HG02943 (cell line): ENCODE measurements around the gene ZBTB44.

Experiments used
- ATAC-seq: cut with Tn5 transposase; IDR thresholded peaks from one replicate; pipeline ENCODE4 v1.9.1; 2021; ENCODE audit warnings: mild to moderate bottlenecking, low read depth, moderate library complexity; ENCODE audit not compliant: unreplicated experiment

The ZBTB44 gene

GRCh38 chr11:130216591-130217132 lies 98.1 kb downstream of the ZBTB44 start:
- no peak for ATAC-seq

GRCh38 chr11:130216221-130216550 lies 98.5 kb downstream of the ZBTB44 start:
- ATAC-seq = no peak

GRCh38 chr11:130215531-130216220 lies 99.0 kb downstream of the ZBTB44 start:
- ATAC-seq = no peak

DNA sequence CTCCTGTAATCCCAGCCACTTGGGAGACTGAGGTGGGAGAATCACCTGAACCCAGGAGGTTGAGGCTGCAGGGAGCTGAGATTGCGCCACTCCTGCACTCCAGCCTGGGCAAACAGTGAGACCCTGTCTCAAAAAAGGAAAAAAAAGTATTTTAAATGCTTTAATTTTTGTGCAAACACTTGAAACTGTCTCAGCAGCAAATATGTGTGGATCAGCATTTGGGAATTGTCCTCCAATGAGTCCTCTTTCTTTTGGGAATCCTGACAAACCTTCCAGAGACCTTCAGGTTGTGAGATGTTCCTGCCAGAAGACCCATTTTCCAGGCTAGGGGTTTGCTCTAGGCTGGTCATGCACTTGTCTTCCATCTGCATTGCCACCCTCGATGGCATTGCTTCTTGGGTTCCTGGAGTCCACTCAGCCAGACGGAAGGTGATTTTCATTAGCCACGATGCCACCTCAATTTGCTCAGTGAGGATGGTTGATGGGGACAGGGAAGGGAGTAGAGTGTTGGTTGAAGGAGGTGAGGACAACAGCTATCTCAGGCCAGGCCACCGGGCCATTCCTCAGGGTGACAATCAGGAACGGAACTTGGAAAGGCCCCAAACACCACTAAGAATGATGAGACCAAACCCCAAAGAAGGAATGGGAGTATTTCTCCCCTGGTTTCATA lies 99.7 kb downstream of the ZBTB44 start:
- no peak for ATAC-seq

GRCh38 chr11:130213979-130214281 lies 100.8 kb downstream of the ZBTB44 start:
- ATAC-seq = no peak

DNA sequence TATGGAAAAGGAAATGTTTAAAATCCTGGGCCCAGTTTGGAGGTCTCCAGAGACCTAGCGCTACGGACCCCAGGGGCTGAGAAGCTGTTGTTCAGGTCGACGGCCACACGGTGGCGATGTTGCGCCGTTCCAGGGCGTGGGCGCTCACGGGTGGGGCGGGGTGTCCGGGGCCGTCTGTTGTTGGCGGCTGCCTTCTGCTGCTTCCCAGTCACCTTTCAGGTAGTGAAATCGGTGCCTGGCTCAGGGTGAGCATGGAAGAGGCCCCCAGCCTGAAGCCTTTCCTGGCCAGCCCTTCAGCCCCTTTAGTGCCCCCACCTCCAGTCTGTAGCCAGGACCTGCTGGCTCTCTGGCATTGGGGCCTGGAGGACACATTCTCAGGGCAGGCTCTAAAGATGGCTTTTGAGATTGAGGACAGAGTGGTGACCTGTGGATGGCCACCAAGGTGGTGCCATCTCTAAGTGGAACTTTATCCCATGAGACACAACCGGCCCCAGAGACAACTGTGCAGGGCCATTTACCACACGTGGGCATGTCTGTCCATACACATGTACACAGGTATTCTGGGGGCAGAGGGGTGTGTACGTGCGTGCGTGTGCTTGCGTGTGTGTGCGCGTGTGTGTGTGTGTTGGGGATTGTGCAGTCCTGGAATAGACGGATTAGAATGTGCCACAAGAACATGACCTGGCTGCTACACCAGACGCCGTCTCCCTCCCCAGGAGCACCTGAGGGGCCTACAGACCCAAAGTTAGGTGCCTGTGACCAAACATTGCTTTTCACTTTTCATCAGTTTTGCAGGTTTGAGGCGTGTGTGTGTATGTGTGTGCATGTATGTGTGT lies 101.4 kb downstream of the ZBTB44 start:
- peak; percentile 68 for ATAC-seq

DNA sequence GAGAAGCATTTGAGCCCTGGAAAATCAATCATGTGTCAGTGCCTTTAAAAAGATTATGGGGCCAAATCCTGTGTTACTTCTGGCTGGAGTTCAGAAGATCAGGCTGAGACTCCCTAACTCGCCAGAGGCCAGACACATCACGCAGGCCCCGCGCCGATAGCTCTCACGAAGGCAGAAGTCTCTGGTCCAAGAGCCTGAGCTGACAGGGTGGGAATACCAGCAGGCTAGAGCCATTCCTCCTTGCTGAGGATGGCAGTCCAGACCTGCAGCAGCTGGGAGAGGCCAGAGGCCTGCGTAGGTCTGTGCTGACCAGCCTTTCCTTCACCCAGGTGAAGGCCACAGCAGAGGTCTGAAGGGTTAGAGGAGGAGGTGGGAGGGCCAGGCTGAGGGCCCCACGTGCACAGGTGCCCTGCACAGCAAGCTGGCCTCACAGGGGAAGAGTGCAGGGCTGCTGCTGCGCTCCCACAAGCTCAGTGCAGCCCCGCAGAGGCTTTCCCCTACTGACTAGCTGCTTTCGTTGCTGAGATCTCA lies 102.2 kb downstream of the ZBTB44 start:
- ATAC-seq = no peak

GRCh38 chr11:130211781-130212401 lies 102.8 kb downstream of the ZBTB44 start:
- ATAC-seq = no peak

GRCh38 chr11:130211144-130211543 lies 103.6 kb downstream of the ZBTB44 start:
- no peak for ATAC-seq

DNA sequence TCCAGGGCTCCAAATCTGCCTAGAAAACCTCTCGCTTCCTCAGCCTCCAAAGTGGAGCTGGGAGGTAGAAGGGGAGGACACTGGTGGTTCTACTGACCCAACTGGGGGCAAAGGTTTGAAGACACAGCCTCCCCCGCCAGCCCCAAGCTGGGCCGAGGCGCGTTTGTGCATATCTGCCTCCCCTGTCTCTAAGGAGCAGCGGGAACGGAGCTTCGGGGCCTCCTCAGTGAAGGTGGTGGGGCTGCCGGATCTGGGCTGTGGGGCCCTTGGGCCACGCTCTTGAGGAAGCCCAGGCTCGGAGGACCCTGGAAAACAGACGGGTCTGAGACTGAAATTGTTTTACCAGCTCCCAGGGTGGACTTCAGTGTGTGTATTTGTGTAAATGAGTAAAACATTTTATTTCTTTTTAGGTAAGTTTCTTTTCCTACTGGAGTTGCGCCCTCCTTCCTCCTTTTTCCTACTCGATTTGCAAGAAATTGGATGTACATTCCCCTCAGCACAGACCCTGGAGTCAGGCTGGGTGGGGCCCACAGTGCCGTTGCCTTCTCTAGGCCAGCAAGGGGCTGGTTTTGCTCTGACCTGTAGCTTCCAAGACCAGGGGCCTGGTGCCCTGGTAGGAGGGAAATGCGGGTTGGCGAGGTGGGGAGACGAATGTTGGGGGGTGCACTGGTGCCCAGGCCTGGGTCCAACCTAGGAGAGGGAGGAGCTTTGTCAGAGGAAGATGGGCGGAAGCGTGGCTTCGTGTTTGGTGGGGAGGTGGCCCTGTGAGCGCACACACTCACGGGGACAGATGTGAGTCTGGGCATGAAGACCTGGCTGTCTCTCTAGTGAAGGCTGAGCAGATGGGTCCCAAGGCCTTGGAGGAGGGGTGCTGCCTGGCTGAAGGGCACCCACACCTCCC lies 104.5 kb downstream of the ZBTB44 start:
- ATAC-seq = no peak

- ATAC-seq = no peak
These were observed 105.4 kb downstream of the ZBTB44 start for GRCh38 chr11:130209128-130209932.

DNA sequence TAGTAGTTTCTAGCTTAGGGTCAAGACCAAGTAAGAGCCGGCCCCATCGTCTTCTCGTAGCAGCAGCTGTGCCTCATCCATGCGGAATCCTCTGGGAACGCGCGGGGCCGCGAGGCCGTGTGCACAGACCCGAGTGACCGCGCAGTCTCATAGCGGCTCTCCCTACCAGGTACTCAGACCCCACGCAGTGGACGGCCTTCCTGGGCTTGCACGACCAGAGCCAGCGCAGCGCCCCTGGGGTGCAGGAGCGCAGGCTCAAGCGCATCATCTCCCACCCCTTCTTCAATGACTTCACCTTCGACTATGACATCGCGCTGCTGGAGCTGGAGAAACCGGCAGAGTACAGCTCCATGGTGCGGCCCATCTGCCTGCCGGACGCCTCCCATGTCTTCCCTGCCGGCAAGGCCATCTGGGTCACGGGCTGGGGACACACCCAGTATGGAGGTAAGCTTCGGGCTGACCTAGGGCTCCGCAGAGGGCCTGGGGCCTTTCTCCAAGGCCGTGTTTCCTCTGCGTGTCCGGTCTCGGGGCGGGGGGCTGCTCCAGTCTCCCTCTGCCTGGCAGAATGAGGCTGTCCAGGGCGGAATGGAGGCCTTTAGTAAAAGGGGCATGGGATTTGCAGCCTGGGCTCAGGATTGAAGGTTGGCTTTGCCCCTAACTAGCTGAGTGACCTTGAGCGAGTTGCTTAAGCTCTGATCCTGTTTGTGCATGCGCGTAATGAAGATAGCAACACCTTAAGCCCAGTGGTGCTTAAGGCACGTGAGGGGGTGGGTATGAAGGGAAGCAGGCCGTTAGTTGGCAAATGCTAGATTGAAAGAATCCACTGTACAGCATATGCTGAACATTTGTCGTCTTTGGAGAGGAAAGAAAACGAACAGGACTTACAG lies 106.2 kb downstream of the ZBTB44 start:
- ATAC-seq = no peak

- ATAC-seq = no peak
These were observed 108.6 kb downstream of the ZBTB44 start for GRCh38 chr11:130206141-130206540.

DNA sequence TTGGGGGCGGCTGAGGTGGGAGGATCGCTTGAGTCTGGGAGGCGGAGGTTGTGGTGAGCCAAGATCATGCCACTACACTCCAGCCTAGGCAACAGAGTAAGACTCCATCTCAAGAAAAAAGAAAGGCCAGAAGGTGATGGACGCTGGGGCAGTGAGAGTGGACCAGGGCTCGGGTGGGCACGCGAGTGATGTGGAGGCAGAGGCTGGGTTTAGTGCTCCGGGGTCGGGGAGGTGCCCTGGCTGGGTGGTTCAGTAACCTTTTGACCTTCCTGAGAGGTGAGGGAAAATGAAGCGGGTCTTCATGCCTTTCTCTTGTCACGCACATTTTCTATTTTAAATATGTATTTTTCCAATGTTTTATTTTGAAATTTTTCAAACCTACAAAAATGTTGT lies 110.0 kb downstream of the ZBTB44 start:
- ATAC-seq = no peak

GRCh38 chr11:130203766-130204702 lies 110.7 kb downstream of the ZBTB44 start:
- no peak for ATAC-seq

GRCh38 chr11:130202818-130203689 lies 111.7 kb downstream of the ZBTB44 start:
- ATAC-seq = no peak
